ENCODE data around the gene PGM1. TPM values are rescaled to one million over a fixed set of nuclear protein-coding genes. Genes with fewer than 3 reads are reported as not detected.

PGM1 gene
- total and polyA plus RNA-seq, 4 experiments from 2014 or later: 18.8 to 48.3 (median 26.6) TPM

GRCh38 chr1:63600248-63600647 lies 7.0 kb downstream of the PGM1 start:
- no peak overlapping the region for H3K27ac ChIP-seq (ENCODE audit: low read depth, low read length)
- Mint-ChIP-seq H3K4me3 (no peak overlapping the region), H3K9me3 (no peaks in the 10 kb centered on the region), H3K4me1 (peaks cover 5 to 25% (median 12%) of the 10 kb centered on the region in 4 donors), H3K36me3 (peaks cover 7 to 8% of the 10 kb centered on the region in 2 donors), H3K27me3 (no peaks in the 10 kb centered on the region), H3K27ac (no peak overlapping the region)
- H3K36me3 ChIP-seq (ENCODE audit: insufficient read depth, low read length): no peaks in the 10 kb centered on the region
- intact Hi-C loops (cut with micrococcal nuclease): no loop called here
- no peak overlapping the region for H3K4me3 ChIP-seq (ENCODE audit: low read length in 2 of 2)
- ChIA-PET CTCF (ENCODE audit: partially characterized antibody) (no interaction called here), POLR2A (ENCODE audit: partially characterized antibody) (no interaction called here)
- H3K9me3 ChIP-seq (ENCODE audit: control insufficient read depth in 1 of 2, low read length in 2 of 2): no peaks in the 10 kb centered on the region
- no peak for DNase-seq
- H3K27me3 ChIP-seq (ENCODE audit: insufficient read depth, low read length): no peaks in the 10 kb centered on the region
- no peaks in the 10 kb centered on the region for H3K4me1 ChIP-seq (ENCODE audit: insufficient read depth, low read length)

- H3K4me3 ChIP-seq (ENCODE audit: low read length in 2 of 2): no peak overlapping the region
- no peaks in the 10 kb centered on the region for H3K36me3 ChIP-seq (ENCODE audit: insufficient read depth, low read length)
- intact Hi-C loops (cut with micrococcal nuclease): no loop called here
- Mint-ChIP-seq H3K27me3 (no peaks in the 10 kb centered on the region), H3K27ac (no peak overlapping the region), H3K9me3 (no peaks in the 10 kb centered on the region), H3K4me3 (no peak overlapping the region), H3K36me3 (peaks cover 7 to 8% of the 10 kb centered on the region in 2 donors), H3K4me1 (peaks cover 5 to 18% (median 10%) of the 10 kb centered on the region in 4 donors)
- H3K27ac ChIP-seq (ENCODE audit: low read depth, low read length): no peak overlapping the region
- CTCF ChIA-PET (ENCODE audit: partially characterized antibody): no interaction called here
- no peaks in the 10 kb centered on the region for H3K9me3 ChIP-seq (ENCODE audit: control insufficient read depth in 1 of 2, low read length in 2 of 2)
- POLR2A ChIA-PET (ENCODE audit: partially characterized antibody): no interaction called here
- no peaks in the 10 kb centered on the region for H3K27me3 ChIP-seq (ENCODE audit: insufficient read depth, low read length)
- H3K4me1 ChIP-seq (ENCODE audit: insufficient read depth, low read length): no peaks in the 10 kb centered on the region
- no peak for DNase-seq
These were observed 7.8 kb downstream of the PGM1 start for GRCh38 chr1:63601061-63601460.

- Mint-ChIP-seq H3K27ac (no peak overlapping the region), H3K27me3 (no peaks in the 10 kb centered on the region), H3K9me3 (no peaks in the 10 kb centered on the region), H3K36me3 (peaks cover 7 to 8% of the 10 kb centered on the region in 2 donors), H3K4me3 (no peak overlapping the region), H3K4me1 (peaks cover 5 to 18% (median 9%) of the 10 kb centered on the region in 4 donors)
- ChIA-PET POLR2A (ENCODE audit: partially characterized antibody) (no interaction called here), CTCF (ENCODE audit: partially characterized antibody) (no interaction called here)
- no peaks in the 10 kb centered on the region for H3K27me3 ChIP-seq (ENCODE audit: insufficient read depth, low read length)
- DNase-seq: no peak
- no peaks in the 10 kb centered on the region for H3K4me1 ChIP-seq (ENCODE audit: insufficient read depth, low read length)
- intact Hi-C loops (cut with micrococcal nuclease): no loop called here
- H3K9me3 ChIP-seq (ENCODE audit: control insufficient read depth in 1 of 2, low read length in 2 of 2): no peaks in the 10 kb centered on the region
- H3K36me3 ChIP-seq (ENCODE audit: insufficient read depth, low read length): no peaks in the 10 kb centered on the region
- H3K27ac ChIP-seq (ENCODE audit: low read depth, low read length): no peak overlapping the region
- no peak overlapping the region for H3K4me3 ChIP-seq (ENCODE audit: low read length in 2 of 2)
These were observed 8.3 kb downstream of the PGM1 start for GRCh38 chr1:63601463-63601862.

- intact Hi-C loops (cut with micrococcal nuclease): no loop called here
- no peak for DNase-seq
- H3K4me1 ChIP-seq (ENCODE audit: insufficient read depth, low read length): no peaks in the 10 kb centered on the region
- no peak overlapping the region for H3K4me3 ChIP-seq (ENCODE audit: low read length in 2 of 2)
- H3K27ac ChIP-seq (ENCODE audit: low read depth, low read length): no peak overlapping the region
- no peaks in the 10 kb centered on the region for H3K27me3 Mint-ChIP-seq
- CTCF ChIA-PET (ENCODE audit: partially characterized antibody): no interaction called here
- no peaks in the 10 kb centered on the region for H3K9me3 Mint-ChIP-seq
- no peaks in the 10 kb centered on the region for H3K9me3 ChIP-seq (ENCODE audit: control insufficient read depth in 1 of 2, low read length in 2 of 2)
- H3K4me3 Mint-ChIP-seq: no peak overlapping the region
- peaks cover 6 to 8% of the 10 kb centered on the region in 2 donors for H3K36me3 Mint-ChIP-seq
- H3K4me1 Mint-ChIP-seq: peaks cover 2 to 16% (median 7%) of the 10 kb centered on the region in 4 donors
- POLR2A ChIA-PET (ENCODE audit: partially characterized antibody): no interaction called here
- no peaks in the 10 kb centered on the region for H3K27me3 ChIP-seq (ENCODE audit: insufficient read depth, low read length)
- H3K36me3 ChIP-seq (ENCODE audit: insufficient read depth, low read length): no peaks in the 10 kb centered on the region
- H3K27ac Mint-ChIP-seq: no peak overlapping the region
These were observed 8.7 kb downstream of the PGM1 start for GRCh38 chr1:63601912-63602311.

- peaks cover 0 to 14% (median 7%) of the 10 kb centered on the region in 4 donors for H3K4me1 Mint-ChIP-seq
- H3K36me3 Mint-ChIP-seq: peaks cover 5 to 8% of the 10 kb centered on the region in 2 donors
- H3K27ac ChIP-seq (ENCODE audit: low read depth, low read length): no peak overlapping the region
- POLR2A ChIA-PET (ENCODE audit: partially characterized antibody): no interaction called here
- H3K4me3 Mint-ChIP-seq: no peak overlapping the region
- intact Hi-C loops (cut with micrococcal nuclease): no loop called here
- no peaks in the 10 kb centered on the region for H3K9me3 ChIP-seq (ENCODE audit: control insufficient read depth in 1 of 2, low read length in 2 of 2)
- no peak overlapping the region for H3K27ac Mint-ChIP-seq
- no peaks in the 10 kb centered on the region for H3K27me3 Mint-ChIP-seq
- H3K4me3 ChIP-seq (ENCODE audit: low read length in 2 of 2): no peak overlapping the region
- no peaks in the 10 kb centered on the region for H3K27me3 ChIP-seq (ENCODE audit: insufficient read depth, low read length)
- H3K9me3 Mint-ChIP-seq: no peaks in the 10 kb centered on the region
- DNase-seq: no peak
- CTCF ChIA-PET (ENCODE audit: partially characterized antibody): no interaction called here
- no peaks in the 10 kb centered on the region for H3K36me3 ChIP-seq (ENCODE audit: insufficient read depth, low read length)
- H3K4me1 ChIP-seq (ENCODE audit: insufficient read depth, low read length): no peaks in the 10 kb centered on the region
These were observed 9.4 kb downstream of the PGM1 start for GRCh38 chr1:63602629-63603028.

GRCh38 chr1:63603810-63604209 lies 10.6 kb downstream of the PGM1 start:
- peaks cover 0 to 17% (median 10%) of the 10 kb centered on the region in 4 donors for H3K4me1 Mint-ChIP-seq
- Histone ChIP-seq H3K4me1 (ENCODE audit: insufficient read depth, low read length) (no peaks in the 10 kb centered on the region), H3K27me3 (ENCODE audit: insufficient read depth, low read length) (no peaks in the 10 kb centered on the region), H3K36me3 (ENCODE audit: insufficient read depth, low read length) (no peaks in the 10 kb centered on the region), H3K27ac (ENCODE audit: low read depth, low read length) (no peak overlapping the region), H3K4me3 (ENCODE audit: low read length in 2 of 2) (no peak overlapping the region), H3K9me3 (ENCODE audit: control insufficient read depth in 1 of 2, low read length in 2 of 2) (no peaks in the 10 kb centered on the region)
- no peaks in the 10 kb centered on the region for H3K9me3 Mint-ChIP-seq
- no peak for DNase-seq
- intact Hi-C loops (cut with micrococcal nuclease): no loop called here
- POLR2A ChIA-PET (ENCODE audit: partially characterized antibody): interaction anchor here (1.6 kb wide), 1 partner anchor 9 kb away, joined by 3 read pairs; no protein-coding TSS in a partner anchor
- H3K36me3 Mint-ChIP-seq: peaks cover 5 to 8% of the 10 kb centered on the region in 2 donors
- no peak overlapping the region for H3K27ac Mint-ChIP-seq
- H3K27me3 Mint-ChIP-seq: no peaks in the 10 kb centered on the region
- H3K4me3 Mint-ChIP-seq: no peak overlapping the region
- CTCF ChIA-PET (ENCODE audit: partially characterized antibody): no interaction called here

GRCh38 chr1:63607322-63607721 lies 14.1 kb downstream of the PGM1 start:
- H3K27ac ChIP-seq (ENCODE audit: low read depth, low read length): no peak overlapping the region
- H3K27me3 ChIP-seq (ENCODE audit: insufficient read depth, low read length): no peaks in the 10 kb centered on the region
- no peaks in the 10 kb centered on the region for H3K9me3 ChIP-seq (ENCODE audit: control insufficient read depth in 1 of 2, low read length in 2 of 2)
- DNase-seq: no peak
- ChIA-PET CTCF (ENCODE audit: partially characterized antibody) (interaction anchor here (1.9 kb wide), 1 partner anchor 530 kb away, joined by 5 read pairs; no protein-coding TSS in a partner anchor), POLR2A (ENCODE audit: partially characterized antibody) (no interaction called here)
- Mint-ChIP-seq H3K4me1 (peaks cover 0 to 15% (median 13%) of the 10 kb centered on the region in 4 donors), H3K4me3 (no peak overlapping the region), H3K27me3 (no peaks in the 10 kb centered on the region), H3K36me3 (peaks cover 2 to 5% of the 10 kb centered on the region in 2 donors), H3K9me3 (peaks cover 0 to 1% (median 0%) of the 10 kb centered on the region in 8 donors), H3K27ac (peak overlapping the region in 2 of 7 donors; percentile 17 to 58)
- no peaks in the 10 kb centered on the region for H3K36me3 ChIP-seq (ENCODE audit: insufficient read depth, low read length)
- no peaks in the 10 kb centered on the region for H3K4me1 ChIP-seq (ENCODE audit: insufficient read depth, low read length)
- intact Hi-C loops (cut with micrococcal nuclease): no loop called here
- H3K4me3 ChIP-seq (ENCODE audit: low read length in 2 of 2): no peak overlapping the region

- H3K4me3 Mint-ChIP-seq: no peak overlapping the region
- H3K4me3 ChIP-seq (ENCODE audit: low read length in 2 of 2): no peak overlapping the region
- DNase-seq: no peak
- no peaks in the 10 kb centered on the region for H3K36me3 Mint-ChIP-seq
- H3K9me3 Mint-ChIP-seq: peaks cover 0 to 1% (median 0%) of the 10 kb centered on the region in 8 donors
- no peaks in the 10 kb centered on the region for H3K4me1 ChIP-seq (ENCODE audit: insufficient read depth, low read length)
- H3K9me3 ChIP-seq (ENCODE audit: control insufficient read depth in 1 of 2, low read length in 2 of 2): no peaks in the 10 kb centered on the region
- H3K27me3 ChIP-seq (ENCODE audit: insufficient read depth, low read length): no peaks in the 10 kb centered on the region
- no peaks in the 10 kb centered on the region for H3K27me3 Mint-ChIP-seq
- CTCF ChIA-PET (ENCODE audit: partially characterized antibody): interaction anchor here (1.0 to 2.4 kb wide), 4 partner anchors 81 to 635 kb away, joined by 5 to 8 read pairs (median 7); no protein-coding TSS in a partner anchor
- H3K36me3 ChIP-seq (ENCODE audit: insufficient read depth, low read length): no peaks in the 10 kb centered on the region
- peaks cover 0 to 14% (median 9%) of the 10 kb centered on the region in 4 donors for H3K4me1 Mint-ChIP-seq
- intact Hi-C loops (cut with micrococcal nuclease): no loop called here
- POLR2A ChIA-PET (ENCODE audit: partially characterized antibody): no interaction called here
- H3K27ac ChIP-seq (ENCODE audit: low read depth, low read length): no peak overlapping the region
- H3K27ac Mint-ChIP-seq: peak overlapping the region in 2 of 7 donors; percentile 73 to 80
These were observed 18.0 kb downstream of the PGM1 start for GRCh38 chr1:63611231-63611630.

All from CD4-positive, alpha-beta memory T cell (primary cell).